LHCN-M2 (cell line): ENCODE results near the gene SLC22A5. TPM values are rescaled to one million over a fixed set of nuclear protein-coding genes. Genes with fewer than 3 reads are reported as not detected.

Experiments used
- DNase-seq: peaks from one replicate; pipeline ENCODE4 v3.0.0-alpha.2; 2012; ENCODE audit warnings: low read depth
- polyA plus RNA-seq: library from polyadenylated mRNA; unstranded; fragments of >200 nt; gene quantifications from one replicate; pipeline ENCODE4 v1.2.1, GENCODE V29; 2012; ENCODE audit warnings: missing spikeins
- total RNA-seq: library from RNA; depleted of rRNA; stranded (reverse); fragments of >200 nt; gene quantifications from 2 replicates; pipeline ENCODE4 v1.2.3, GENCODE V29; 2014; rRNA removed

Gene SLC22A5
- total RNA-seq: 5.6 and 6.1 TPM in 2 replicates
- 8.8 TPM for polyA plus RNA-seq

GRCh38 chr5:132369474-132370180 is at the start of gene SLC22A5:
SLC22A5 (plus strand) TSS chr5:132369710; CDS start chr5:132369973, 263 bp downstream.
- peak; percentile 35 for DNase-seq

DNA sequence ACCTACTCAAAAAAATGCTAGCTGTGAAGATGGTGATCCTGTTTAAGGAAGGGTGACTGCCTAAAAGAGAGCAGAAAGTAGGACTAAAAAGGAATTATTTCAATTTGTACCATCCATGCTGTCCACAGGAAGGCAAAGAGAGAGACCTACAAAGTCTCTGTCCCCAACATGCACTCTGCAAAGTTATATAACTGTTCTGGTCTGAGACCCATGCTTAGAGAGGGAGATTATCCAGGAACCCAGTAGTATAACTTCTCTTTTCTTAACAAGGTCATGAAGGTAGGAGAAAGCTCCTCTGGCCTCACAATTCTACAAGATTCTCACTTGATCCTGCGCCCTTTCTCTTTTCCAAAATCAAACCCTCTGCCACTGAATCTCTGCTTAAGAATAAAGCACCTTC is 49.5 kb upstream of the SLC22A5 start:
- DNase-seq: no peak

- no peak for DNase-seq
These were observed 48.3 kb upstream of the SLC22A5 start for GRCh38 chr5:132321109-132321721.

DNA sequence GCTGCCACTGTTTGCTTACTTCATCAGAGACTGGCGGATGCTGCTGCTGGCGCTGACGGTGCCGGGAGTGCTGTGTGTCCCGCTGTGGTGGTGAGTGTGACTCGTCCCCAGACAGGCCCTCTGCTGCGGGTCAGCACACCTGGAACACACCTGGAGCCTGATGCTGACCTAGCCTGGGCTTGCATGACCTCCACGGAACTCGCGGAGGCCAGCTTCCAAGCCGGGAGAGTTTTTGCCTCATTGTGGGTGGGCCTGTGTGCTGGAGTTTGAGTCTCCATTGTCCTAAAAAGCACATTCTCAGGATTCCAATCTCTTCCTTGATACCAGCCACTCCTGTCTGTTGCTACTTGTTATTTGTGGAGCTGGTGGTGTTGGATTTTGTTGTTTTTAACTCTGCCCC is 47.2 kb upstream of the SLC22A5 start:
- DNase-seq: no peak

GRCh38 chr5:132323202-132323601 is 46.3 kb upstream of the SLC22A5 start:
- no peak for DNase-seq

DNA sequence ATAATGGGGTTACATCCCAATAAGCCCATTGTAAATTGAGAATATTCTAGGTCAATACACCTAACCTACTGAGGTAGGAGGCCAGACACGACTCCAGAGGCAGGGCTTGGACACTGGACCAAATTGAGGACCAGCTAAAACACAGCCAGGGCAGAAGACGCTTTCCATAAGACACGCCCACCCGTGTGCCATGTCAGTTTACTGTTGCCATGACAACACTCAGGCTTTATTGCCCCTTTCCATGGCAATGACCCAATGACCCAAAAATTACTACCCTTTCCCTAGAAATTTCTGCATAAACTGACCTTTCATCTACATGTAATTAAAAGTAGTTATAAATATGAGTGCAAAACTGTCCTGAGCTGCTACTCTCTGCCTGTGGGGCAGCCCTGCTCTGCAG is 43.8 kb upstream of the SLC22A5 start:
- DNase-seq: no peak

GRCh38 chr5:132327252-132327955 is 42.1 kb upstream of the SLC22A5 start:
- peak; percentile 31 for DNase-seq

- DNase-seq: peak; percentile 64
These were observed 34.7 kb upstream of the SLC22A5 start for GRCh38 chr5:132334812-132335211.

GRCh38 chr5:132335402-132335801 is 34.1 kb upstream of the SLC22A5 start:
- DNase-seq: no peak

DNA sequence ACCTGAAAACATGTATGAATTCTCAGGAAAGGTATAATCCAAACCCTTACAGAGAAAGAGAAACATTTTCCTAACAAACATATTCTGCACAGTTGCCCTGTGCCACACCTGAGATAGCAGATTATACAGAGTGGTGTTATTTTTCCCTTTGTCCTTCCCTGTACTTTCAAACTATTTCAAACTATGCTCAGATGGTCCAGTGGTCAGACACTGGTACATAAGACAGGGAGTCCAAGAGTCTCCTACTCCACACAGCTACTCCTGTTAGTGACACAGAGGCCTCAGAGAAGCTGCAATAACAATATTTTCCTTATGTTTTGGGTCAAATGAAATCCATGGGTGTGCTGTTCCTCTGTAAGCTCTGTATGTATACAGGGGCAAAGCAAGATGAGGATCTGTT is 30.0 kb upstream of the SLC22A5 start:
- no peak for DNase-seq

GRCh38 chr5:132342291-132343180 is 27.0 kb upstream of the SLC22A5 start:
- no peak for DNase-seq

DNA sequence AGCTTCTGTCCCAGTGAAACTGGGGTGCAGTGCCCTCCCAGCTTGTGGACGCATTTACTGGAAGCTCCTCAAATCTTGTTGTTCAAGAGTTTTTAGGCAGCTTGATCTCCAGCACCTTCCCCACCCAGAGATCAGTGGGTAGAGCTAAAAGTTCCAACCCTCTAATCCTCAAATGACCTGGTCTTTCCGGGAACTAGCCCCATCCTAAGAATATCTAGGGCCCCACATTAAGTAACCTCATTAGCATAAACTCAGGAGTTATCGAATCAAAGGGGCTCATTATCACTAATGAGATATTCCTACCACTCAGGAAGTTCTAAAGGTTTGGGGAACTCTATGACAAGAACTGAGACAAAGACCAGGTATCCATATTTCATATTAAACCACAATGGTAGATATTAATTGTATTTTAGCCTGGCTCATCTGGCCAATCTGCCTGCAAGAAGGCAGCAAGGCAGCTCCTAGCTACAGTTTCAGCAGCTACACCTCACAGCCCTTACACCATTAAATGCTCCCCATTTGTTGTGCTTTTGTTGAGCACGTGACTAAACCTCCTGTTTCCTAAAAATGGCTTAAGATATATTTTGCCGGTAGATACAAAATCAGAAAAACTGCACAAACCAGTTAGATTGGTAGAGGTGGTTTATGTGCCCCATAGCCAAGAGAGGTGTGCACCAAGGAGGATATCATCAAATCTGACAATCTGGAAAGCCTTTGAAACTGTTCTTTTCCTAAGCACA is 24.6 kb upstream of the SLC22A5 start:
- DNase-seq: no peak

DNA sequence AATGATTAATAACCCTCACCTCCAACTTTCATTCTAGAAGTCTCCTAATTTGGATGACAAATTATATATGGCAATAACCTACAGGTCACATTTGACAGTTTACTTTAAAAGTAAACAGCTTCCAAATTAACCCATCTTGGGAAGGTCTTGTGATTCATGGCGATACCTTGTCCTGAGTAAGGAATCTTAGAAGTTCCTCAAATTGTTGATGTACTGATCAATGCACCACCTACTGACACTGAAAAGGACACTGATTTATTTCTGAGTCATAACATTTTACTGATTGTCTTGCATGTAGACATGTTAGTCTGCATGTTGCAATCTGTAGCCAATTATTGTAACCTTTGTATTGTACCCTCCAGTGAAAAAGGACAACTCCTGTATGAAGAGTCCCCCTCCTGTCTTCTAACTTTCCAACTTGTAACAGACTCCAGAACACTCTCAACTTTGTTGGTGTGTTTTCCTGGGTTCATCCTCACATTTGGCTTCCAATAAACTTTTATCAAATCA is 16.0 kb upstream of the SLC22A5 start:
- DNase-seq: no peak

DNA sequence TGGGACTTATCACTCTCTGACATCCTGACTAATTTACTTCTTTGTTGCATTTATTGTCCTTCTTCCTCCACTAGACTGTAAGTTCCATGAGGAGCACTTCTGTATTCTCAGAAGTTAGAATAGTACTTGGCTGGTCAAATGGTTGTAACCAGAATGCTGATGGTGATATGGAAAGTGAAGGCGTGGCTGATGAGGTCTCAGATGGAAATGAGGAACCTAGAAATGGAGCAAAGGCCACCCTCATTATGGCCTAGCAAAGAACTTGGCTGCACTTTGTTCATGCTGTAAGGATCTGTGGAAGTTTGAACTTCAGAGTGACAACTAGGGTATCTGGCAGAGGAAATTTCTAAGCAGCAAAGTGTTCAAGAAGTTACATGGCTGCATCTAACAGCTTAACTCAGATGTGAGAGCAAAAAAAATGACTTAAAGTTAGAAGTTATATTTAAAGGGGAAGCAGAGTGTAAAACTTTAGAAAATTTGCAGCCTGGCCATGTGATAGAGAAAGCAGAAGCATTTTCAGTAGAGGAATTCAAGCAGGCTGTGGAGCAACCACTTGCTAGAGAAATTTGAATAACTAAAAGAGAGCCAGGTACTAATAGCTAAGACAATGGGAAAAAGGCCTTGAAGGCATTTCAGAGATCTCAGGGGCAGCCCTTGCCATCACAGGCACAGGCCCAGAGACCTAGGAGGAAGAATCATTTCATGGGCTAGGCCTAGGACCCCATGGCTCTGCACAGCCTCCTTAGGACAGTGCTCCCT is 14.9 kb upstream of the SLC22A5 start:
- DNase-seq: no peak

DNA sequence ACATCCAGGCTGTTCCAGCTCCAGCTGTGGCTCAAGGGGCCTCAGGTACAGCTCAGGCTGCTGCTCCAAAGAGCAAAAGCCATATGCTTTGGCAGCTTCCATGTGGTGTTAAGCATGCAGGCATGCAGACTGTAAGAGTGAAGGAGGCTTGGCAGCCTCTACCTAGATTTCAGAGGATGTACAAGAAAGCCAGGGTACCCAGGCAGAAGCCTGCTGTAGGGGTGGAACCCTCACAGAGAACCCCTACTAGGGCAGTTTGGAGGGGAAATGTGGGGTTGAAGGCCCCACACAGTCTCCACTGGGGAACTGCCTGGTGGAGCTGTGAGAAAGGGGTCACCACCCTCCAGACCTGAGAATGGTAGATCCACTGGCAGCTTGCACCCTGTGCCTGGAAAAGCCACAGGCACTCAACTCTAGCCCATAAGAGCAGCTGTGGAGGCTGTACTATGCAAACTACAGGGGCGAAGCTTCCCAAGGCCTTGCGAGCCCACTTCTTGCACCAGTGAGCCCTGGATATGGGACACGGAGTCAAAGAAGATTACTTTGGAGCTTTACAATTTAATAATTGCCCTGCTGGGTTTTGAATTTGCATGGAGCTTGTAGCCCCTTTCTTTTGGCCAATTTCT is 14.3 kb upstream of the SLC22A5 start:
- DNase-seq: no peak

DNA sequence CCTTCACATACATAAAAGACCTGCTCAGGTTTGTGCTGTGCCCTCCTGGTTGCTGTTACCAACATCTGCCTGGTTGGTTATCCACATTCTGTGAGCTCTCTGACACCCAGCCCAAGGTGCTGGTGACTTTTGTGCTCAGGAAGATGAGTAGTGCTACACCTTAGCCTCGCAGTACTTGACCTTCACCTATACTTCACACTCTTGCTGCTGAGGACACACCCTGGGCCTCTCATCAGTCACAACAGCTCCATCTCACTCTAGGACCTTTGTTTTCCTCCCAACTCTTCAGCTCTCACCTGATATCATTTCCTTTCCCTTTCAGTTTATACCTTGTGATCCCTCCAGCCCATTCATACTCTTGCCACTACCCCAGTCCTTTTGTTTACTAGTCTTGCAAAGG is 10.7 kb upstream of the SLC22A5 start:
- DNase-seq: no peak

GRCh38 chr5:132362086-132362485 is 7.4 kb upstream of the SLC22A5 start:
- DNase-seq: no peak

DNA sequence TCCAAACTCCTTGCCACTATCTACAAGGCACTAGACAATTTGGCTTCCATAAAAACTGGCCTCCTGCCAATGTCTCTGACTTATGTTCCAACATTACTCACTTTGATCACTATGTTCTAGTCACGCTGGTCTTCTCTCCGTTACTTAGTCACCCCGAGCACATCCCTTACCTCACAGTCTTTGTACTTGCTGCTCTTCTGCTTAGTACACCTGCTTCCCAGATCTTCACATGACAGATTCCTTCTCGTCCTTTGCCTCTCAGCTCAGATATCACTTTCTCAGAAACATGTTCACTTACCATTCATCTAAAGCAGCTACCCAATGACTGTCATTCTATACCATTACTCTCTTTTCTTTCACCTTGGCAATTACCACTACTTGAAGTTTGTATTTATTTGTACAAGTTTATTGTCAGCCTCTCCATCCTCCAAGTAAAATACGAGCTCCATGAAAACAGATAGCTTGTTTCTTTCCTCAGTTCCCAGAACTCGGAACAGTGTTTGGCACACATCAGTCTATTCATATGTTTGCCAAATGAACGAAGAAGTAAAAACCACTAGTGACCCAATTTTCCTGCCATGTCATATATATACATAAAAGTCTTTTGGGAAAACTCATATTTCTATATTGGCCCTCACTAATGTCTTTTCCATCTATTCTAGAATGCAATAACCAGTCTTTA is 5.9 kb upstream of the SLC22A5 start:
- DNase-seq: peak; percentile 96

GRCh38 chr5:132364319-132364718 is 5.2 kb upstream of the SLC22A5 start:
- DNase-seq: peak; percentile 85
